HCT116 (cell line): ENCODE measurements around the gene DDX39A.

ENCODE experiments used
- ZFX ChIP-seq: fragments of 450-650 bp; IDR thresholded peaks from 2 replicates; pipeline ENCODE4 v1.6.1; 2017
- TF ChIP-seq, protein P1 (sequence below), 3 experiments: fragments of 200-600 bp in 1 of 3; sonication (generic) in 1 of 3; IDR thresholded peaks in 2 of 3; conservative IDR thresholded peaks in 1 of 3; 2 replicates each; pipeline ENCODE4 v1.5.1; 2012 to 2017; ENCODE audit warnings: low read depth in 2 of 3, low read length in 2 of 3, antibody characterized with exemption in 1 of 3, borderline replicate concordance in 1 of 3, control low read depth in 1 of 3, mild to moderate bottlenecking in 1 of 3, mixed read lengths in 1 of 3, mixed run types in 1 of 3, moderate library complexity in 1 of 3; ENCODE audit not compliant: insufficient read depth in 1 of 3

DNA sequence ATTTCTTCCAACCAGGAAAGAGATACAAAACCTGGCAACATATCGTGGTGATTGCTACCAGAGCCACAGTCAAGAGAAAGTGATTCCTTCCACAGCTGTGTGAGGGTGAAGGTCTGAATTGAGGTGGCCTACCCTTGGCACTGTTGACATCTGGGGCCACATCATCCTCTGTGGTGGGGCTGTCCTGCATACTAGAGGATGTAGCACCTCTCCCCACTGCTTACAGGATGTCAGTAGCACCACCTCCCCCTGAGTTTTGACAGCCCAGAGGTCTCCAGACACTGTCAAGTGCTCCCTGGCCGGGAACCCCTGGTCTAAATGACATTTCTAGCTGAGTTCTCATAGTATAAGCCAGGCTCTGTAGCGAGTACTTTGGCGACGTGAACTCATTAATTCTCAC lies 40.6 kb upstream of the DDX39A start:
- no peak for TF ChIP-seq ZFX
- TF ChIP-seq, protein P1, sequence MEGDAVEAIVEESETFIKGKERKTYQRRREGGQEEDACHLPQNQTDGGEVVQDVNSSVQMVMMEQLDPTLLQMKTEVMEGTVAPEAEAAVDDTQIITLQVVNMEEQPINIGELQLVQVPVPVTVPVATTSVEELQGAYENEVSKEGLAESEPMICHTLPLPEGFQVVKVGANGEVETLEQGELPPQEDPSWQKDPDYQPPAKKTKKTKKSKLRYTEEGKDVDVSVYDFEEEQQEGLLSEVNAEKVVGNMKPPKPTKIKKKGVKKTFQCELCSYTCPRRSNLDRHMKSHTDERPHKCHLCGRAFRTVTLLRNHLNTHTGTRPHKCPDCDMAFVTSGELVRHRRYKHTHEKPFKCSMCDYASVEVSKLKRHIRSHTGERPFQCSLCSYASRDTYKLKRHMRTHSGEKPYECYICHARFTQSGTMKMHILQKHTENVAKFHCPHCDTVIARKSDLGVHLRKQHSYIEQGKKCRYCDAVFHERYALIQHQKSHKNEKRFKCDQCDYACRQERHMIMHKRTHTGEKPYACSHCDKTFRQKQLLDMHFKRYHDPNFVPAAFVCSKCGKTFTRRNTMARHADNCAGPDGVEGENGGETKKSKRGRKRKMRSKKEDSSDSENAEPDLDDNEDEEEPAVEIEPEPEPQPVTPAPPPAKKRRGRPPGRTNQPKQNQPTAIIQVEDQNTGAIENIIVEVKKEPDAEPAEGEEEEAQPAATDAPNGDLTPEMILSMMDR (IDR thresholded peaks at IDR 0.05 in 2 of 3, conservative IDR thresholded peaks at IDR 0.05 in 1 of 3; ENCODE audit: borderline replicate concordance in 1 of 3, insufficient read depth in 1 of 3, low read depth in 2 of 3, low read length in 2 of 3) = no peak
